Parathyroid adenoma (tissue), 2 donors: ENCODE results near the gene HARS2.

Experiments used
- H2AFZ ChIP-seq: fragments of 300-600 bp; sonication (generic); one replicate; pipeline ENCODE4 v1.7.0; 2017; ENCODE audit warnings: antibody characterized with exemption, mild to moderate bottlenecking
- H3K27ac ChIP-seq: fragments of 300-600 bp; sonication (generic); one replicate; pipeline ENCODE4 v1.7.0; 2017
- H3K27me3 ChIP-seq: fragments of 300-600 bp; sonication (generic); one replicate; pipeline ENCODE4 v1.7.0; 2017; ENCODE audit warnings: low read length; ENCODE audit not compliant: control insufficient read depth, insufficient read depth
- H3K36me3 ChIP-seq: fragments of 300-600 bp; sonication (generic); one replicate; pipeline ENCODE4 v1.7.0; 2017; ENCODE audit warnings: low read length; ENCODE audit not compliant: control insufficient read depth, insufficient read depth
- H3K4me1 ChIP-seq: fragments of 300-600 bp; sonication (generic); one replicate; pipeline ENCODE4 v1.7.0; 2017; ENCODE audit warnings: control low read depth
- H3K4me2 ChIP-seq: fragments of 300-600 bp; sonication (generic); one replicate; pipeline ENCODE4 v1.7.0; 2017; ENCODE audit warnings: low read length
- H3K4me3 ChIP-seq: fragments of 300-600 bp; sonication (generic); one replicate; pipeline ENCODE4 v1.7.0; 2017; ENCODE audit warnings: low read depth, low read length
- H3K79me2 ChIP-seq: fragments of 300-600 bp; sonication (generic); one replicate; pipeline ENCODE4 v1.7.0; 2017; ENCODE audit warnings: control low read depth
- H3K9ac ChIP-seq: fragments of 300-600 bp; sonication (generic); one replicate; pipeline ENCODE4 v1.7.0; 2017; ENCODE audit warnings: mild to moderate bottlenecking
- H3K9me3 ChIP-seq: fragments of 300-600 bp; sonication (generic); one replicate; pipeline ENCODE4 v1.7.0; 2017; ENCODE audit warnings: low read length; ENCODE audit not compliant: control insufficient read depth
- CTCF ChIP-seq: fragments of 300-600 bp; sonication (generic); IDR thresholded peaks from one replicate; pipeline ENCODE4 v1.7.0; 2017; ENCODE audit warnings: antibody characterized with exemption, mild to moderate bottlenecking
- donor health status: primary hyperparathyroidism.

Gene HARS2

GRCh38 chr5:140674629-140675028 is 16.6 kb upstream of the HARS2 start:
- no peak overlapping the region for H2AFZ ChIP-seq
- no peak overlapping the region for H3K4me2 ChIP-seq
- no peaks in the 10 kb centered on the region for H3K4me1 ChIP-seq
- no peaks in the 10 kb centered on the region for H3K36me3 ChIP-seq
- no peaks in the 10 kb centered on the region for H3K79me2 ChIP-seq
- no peaks in the 10 kb centered on the region for H3K9me3 ChIP-seq
- H3K4me3 ChIP-seq = no peak overlapping the region
- no peak for TF ChIP-seq CTCF
- no peaks in the 10 kb centered on the region for H3K27me3 ChIP-seq
- H3K9ac ChIP-seq = no peak overlapping the region
- no peak overlapping the region for H3K27ac ChIP-seq

GRCh38 chr5:140677947-140678346 is 13.3 kb upstream of the HARS2 start:
- Histone ChIP-seq H3K4me3 (no peak overlapping the region), H3K4me2 (no peak overlapping the region), H3K79me2 (no peaks in the 10 kb centered on the region), H3K9ac (no peak overlapping the region), H2AFZ (no peak overlapping the region), H3K36me3 (no peaks in the 10 kb centered on the region), H3K27me3 (no peaks in the 10 kb centered on the region), H3K27ac (no peak overlapping the region), H3K4me1 (no peaks in the 10 kb centered on the region), H3K9me3 (no peaks in the 10 kb centered on the region)
- TF ChIP-seq CTCF = no peak

GRCh38 chr5:140678993-140679392 is 12.3 kb upstream of the HARS2 start:
- Histone ChIP-seq H3K9me3 (no peaks in the 10 kb centered on the region), H2AFZ (no peak overlapping the region), H3K4me3 (no peak overlapping the region), H3K79me2 (no peaks in the 10 kb centered on the region), H3K27me3 (no peaks in the 10 kb centered on the region), H3K27ac (no peak overlapping the region), H3K36me3 (no peaks in the 10 kb centered on the region), H3K4me2 (no peak overlapping the region), H3K9ac (no peak overlapping the region), H3K4me1 (no peaks in the 10 kb centered on the region)
- no peak for TF ChIP-seq CTCF

GRCh38 chr5:140690376-140690932 is 801 bp upstream of the HARS2 start:
- peak overlapping the region; percentile 82 for H3K27ac ChIP-seq
- H2AFZ ChIP-seq = peak overlapping the region; percentile 76
- no peak for TF ChIP-seq CTCF
- no peak overlapping the region for H3K9ac ChIP-seq
- H3K9me3 ChIP-seq = no peaks in the 10 kb centered on the region
- peaks cover 5% of the 10 kb centered on the region for H3K4me1 ChIP-seq
- H3K36me3 ChIP-seq = no peaks in the 10 kb centered on the region
- H3K4me3 ChIP-seq = peak overlapping the region; percentile 89
- H3K79me2 ChIP-seq = peaks cover 34% of the 10 kb centered on the region
- peak overlapping the region; percentile 99 for H3K4me2 ChIP-seq
- no peaks in the 10 kb centered on the region for H3K27me3 ChIP-seq

GRCh38 chr5:140694276-140694675 is 3.0 kb downstream of the HARS2 start:
- H3K9ac ChIP-seq = no peak overlapping the region
- H3K4me3 ChIP-seq = no peak overlapping the region
- H3K79me2 ChIP-seq = peaks cover 28% of the 10 kb centered on the region
- H3K4me1 ChIP-seq = peaks cover 5% of the 10 kb centered on the region
- H3K36me3 ChIP-seq = no peaks in the 10 kb centered on the region
- no peak overlapping the region for H2AFZ ChIP-seq
- H3K27ac ChIP-seq = no peak overlapping the region
- no peaks in the 10 kb centered on the region for H3K9me3 ChIP-seq
- no peak overlapping the region for H3K4me2 ChIP-seq
- TF ChIP-seq CTCF = no peak
- H3K27me3 ChIP-seq = no peaks in the 10 kb centered on the region
